ENCODE measurements around the gene BBIP1. TPM values are rescaled to one million over a fixed set of nuclear protein-coding genes. Genes with fewer than 3 reads are reported as not detected.

The BBIP1 gene
- polyA plus RNA-seq, 3 donors, result 16.2 to 41.1 (median 26.6) TPM

DNA sequence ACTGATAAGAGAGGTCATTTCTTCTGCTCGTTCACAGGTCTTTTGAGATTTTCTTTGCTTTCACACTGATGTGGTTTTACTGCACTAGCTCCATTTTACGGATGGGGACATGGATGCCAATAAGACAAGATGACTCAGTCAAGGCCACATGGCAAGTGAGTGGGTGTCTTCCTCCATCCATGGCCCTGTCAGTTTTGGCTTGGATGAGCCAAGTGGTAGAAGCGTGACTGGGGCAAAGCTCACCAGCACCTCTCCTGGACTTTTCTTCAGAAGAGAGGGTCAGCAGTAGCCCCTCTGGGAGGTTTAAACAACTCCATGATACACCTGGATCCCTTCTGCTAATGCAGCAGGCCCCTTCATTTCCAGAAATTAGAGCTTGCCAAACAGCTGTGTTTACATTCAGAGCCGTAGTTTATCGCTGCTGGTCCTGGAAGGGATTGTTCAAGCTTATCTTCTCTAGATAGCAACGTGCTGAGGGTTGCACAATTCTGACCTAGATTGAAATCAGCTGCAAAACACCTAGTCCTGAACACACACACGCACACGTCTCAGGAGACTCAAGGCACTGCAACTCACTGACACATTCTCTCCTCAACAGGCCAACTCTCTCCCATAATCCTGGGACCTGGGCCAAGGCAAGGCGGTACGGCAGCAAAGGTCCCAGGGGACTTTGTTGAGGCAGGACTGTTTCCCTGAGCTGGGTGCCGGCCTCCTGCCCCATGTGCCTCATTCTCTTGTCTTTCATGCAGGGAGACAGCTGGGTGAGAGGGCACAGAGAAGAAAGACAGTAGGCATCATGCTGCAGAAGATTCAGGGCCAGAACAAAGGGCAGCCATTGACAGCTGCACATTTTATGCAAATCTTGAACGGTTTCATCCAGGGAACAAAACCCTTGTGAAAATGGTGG lies 61.5 kb downstream of the BBIP1 start:
- intact Hi-C loops (cut with micrococcal nuclease), result no loop called here
- H3K9me3 Mint-ChIP-seq, result peaks cover 0 to 3% (median 0%) of the 10 kb centered on the region in 7 donors

DNA sequence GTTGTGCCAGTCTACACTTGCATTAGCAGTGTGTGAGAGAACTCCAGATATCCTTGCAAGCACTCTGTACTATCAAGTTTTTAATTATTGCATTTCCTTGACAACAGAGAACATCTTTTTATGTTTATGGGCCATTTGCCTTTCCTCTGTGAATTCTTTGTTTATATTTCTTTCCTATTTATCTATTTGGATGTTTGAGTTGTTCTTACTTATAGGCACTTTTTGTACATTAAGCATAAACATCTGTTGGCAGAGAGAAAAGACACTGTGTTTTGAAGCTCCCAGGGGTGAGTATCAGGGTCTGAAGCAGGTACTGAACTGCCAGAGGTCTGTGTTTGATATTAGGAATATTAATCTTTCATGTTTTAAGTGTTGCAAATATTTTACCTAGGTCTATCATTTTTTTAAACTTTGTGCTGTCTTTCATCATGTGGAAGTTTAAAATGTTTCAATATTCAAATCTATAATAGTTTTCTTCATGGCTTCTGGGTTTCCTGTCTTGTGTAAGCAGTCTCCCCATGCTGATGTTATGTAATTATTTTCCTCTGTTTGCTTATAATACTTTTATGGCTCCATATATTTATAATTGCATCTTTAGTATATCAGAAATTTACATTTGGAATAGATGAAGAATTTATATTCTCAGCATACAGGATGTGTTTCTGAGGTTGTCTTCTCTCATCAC lies 64.9 kb downstream of the BBIP1 start:
- Histone ChIP-seq H3K9ac (ENCODE audit: insufficient read depth, low read length, poor library complexity, severe bottlenecking) (no peak overlapping the region), H3K4me2 (replicated peaks; ENCODE audit: extremely low read depth, low read length, poor library complexity, severe bottlenecking) (peak overlapping the region; percentile 39), H3K9me3 (replicated peaks in 1 of 2; ENCODE audit: control insufficient read depth in 1 of 2, insufficient read depth in 1 of 2, low read length in 2 of 2) (no peaks in the 10 kb centered on the region), H3K27me3 (ENCODE audit: control insufficient read depth in 2 of 2, insufficient read depth in 2 of 2, low read length in 2 of 2) (no peaks in the 10 kb centered on the region), H3K4me3 (replicated peaks in 1 of 3; ENCODE audit: low read depth in 2 of 3, low read length in 3 of 3) (no peak overlapping the region), H3K36me3 (replicated peaks in 1 of 2; ENCODE audit: control insufficient read depth in 1 of 2, insufficient read depth in 2 of 2, low read length in 2 of 2) (no peaks in the 10 kb centered on the region), H2AFZ (ENCODE audit: insufficient read depth, low read depth, low read length, poor library complexity, severe bottlenecking) (no peak overlapping the region), H3K4me1 (ENCODE audit: control insufficient read depth in 1 of 2, insufficient read depth in 2 of 2, low read length in 2 of 2) (peaks cover 74 to 81% of the 10 kb centered on the region in 2 donors), H4K20me1 (ENCODE audit: insufficient read depth, low read length) (no peaks in the 10 kb centered on the region), H3K27ac (ENCODE audit: low read depth in 1 of 2, low read length in 2 of 2) (peak overlapping the region in 1 of 2 donors; percentile 74), H3K79me2 (ENCODE audit: insufficient read depth, low read length) (no peaks in the 10 kb centered on the region)
- Mint-ChIP-seq H3K4me1 (peaks cover 77% of the 10 kb centered on the region), H3K9me3 (peaks cover 0 to 4% (median 0%) of the 10 kb centered on the region in 7 donors), H3K27ac (peak overlapping the region in 6 of 7 donors; percentile 16 to 79 (median 70)), H3K36me3 (no peaks in the 10 kb centered on the region), H3K27me3 (ENCODE audit: low read depth in 3 of 3) (peaks cover 0 to 3% (median 0%) of the 10 kb centered on the region in 3 donors), H3K4me3 (no peak overlapping the region)
- TF ChIP-seq, protein P1, sequence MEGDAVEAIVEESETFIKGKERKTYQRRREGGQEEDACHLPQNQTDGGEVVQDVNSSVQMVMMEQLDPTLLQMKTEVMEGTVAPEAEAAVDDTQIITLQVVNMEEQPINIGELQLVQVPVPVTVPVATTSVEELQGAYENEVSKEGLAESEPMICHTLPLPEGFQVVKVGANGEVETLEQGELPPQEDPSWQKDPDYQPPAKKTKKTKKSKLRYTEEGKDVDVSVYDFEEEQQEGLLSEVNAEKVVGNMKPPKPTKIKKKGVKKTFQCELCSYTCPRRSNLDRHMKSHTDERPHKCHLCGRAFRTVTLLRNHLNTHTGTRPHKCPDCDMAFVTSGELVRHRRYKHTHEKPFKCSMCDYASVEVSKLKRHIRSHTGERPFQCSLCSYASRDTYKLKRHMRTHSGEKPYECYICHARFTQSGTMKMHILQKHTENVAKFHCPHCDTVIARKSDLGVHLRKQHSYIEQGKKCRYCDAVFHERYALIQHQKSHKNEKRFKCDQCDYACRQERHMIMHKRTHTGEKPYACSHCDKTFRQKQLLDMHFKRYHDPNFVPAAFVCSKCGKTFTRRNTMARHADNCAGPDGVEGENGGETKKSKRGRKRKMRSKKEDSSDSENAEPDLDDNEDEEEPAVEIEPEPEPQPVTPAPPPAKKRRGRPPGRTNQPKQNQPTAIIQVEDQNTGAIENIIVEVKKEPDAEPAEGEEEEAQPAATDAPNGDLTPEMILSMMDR (IDR thresholded peaks at IDR 0.05), result no peak
- intact Hi-C loops (cut with micrococcal nuclease), result no loop called here
- DNase-seq, result peak in 1 of 3 donors; percentile 40

More for the DNA sequence above, 61.5 kb downstream of the BBIP1 start:
- Histone ChIP-seq H3K27me3 (ENCODE audit: control insufficient read depth in 2 of 2, insufficient read depth in 2 of 2, low read length in 2 of 2) (no peaks in the 10 kb centered on the region), H3K4me1 (ENCODE audit: control insufficient read depth in 1 of 2, insufficient read depth in 2 of 2, low read length in 2 of 2) (peaks cover 81 to 84% of the 10 kb centered on the region in 2 donors), H3K4me2 (replicated peaks; ENCODE audit: extremely low read depth, low read length, poor library complexity, severe bottlenecking) (no peak overlapping the region), H3K36me3 (replicated peaks in 1 of 2; ENCODE audit: control insufficient read depth in 1 of 2, insufficient read depth in 2 of 2, low read length in 2 of 2) (no peaks in the 10 kb centered on the region), H3K9ac (ENCODE audit: insufficient read depth, low read length, poor library complexity, severe bottlenecking) (no peak overlapping the region), H3K27ac (ENCODE audit: low read depth in 1 of 2, low read length in 2 of 2) (peak overlapping the region; percentile 93 to 98), H3K4me3 (replicated peaks in 1 of 3; ENCODE audit: low read depth in 2 of 3, low read length in 3 of 3) (no peak overlapping the region), H3K79me2 (ENCODE audit: insufficient read depth, low read length) (no peaks in the 10 kb centered on the region), H2AFZ (ENCODE audit: insufficient read depth, low read depth, low read length, poor library complexity, severe bottlenecking) (peak overlapping the region; percentile 29), H3K9me3 (replicated peaks in 1 of 2; ENCODE audit: control insufficient read depth in 1 of 2, insufficient read depth in 1 of 2, low read length in 2 of 2) (no peaks in the 10 kb centered on the region), H4K20me1 (ENCODE audit: insufficient read depth, low read length) (no peaks in the 10 kb centered on the region)
- 57% methylated on average over 10 of the region's 12 CpGs for WGBS (ENCODE audit: insufficient coverage)
- Mint-ChIP-seq H3K27ac (peak overlapping the region; percentile 51 to 98 (median 95)), H3K4me3 (no peak overlapping the region), H3K27me3 (ENCODE audit: low read depth in 3 of 3) (no peaks in the 10 kb centered on the region), H3K4me1 (peaks cover 82% of the 10 kb centered on the region), H3K36me3 (peaks cover 0 to 2% of the 10 kb centered on the region in 2 donors)
- DNase-seq, result peak in 1 of 3 donors; percentile 43
- TF ChIP-seq, protein P1 (IDR thresholded peaks at IDR 0.05), result no peak

Measured in CD14-positive monocyte (primary cell).